ENCODE measurements around the gene NKAIN4.

The NKAIN4 gene

GRCh38 chr20:63287697-63288580, 33.7 kb upstream of the NKAIN4 start:
- no peak for DNase-seq

GRCh38 chr20:63286781-63287696, 32.8 kb upstream of the NKAIN4 start:
- DNase-seq = no peak

GRCh38 chr20:63285636-63286615, 31.7 kb upstream of the NKAIN4 start:
- DNase-seq = no peak

GRCh38 chr20:63284981-63285524, 30.8 kb upstream of the NKAIN4 start:
- DNase-seq = no peak

DNA sequence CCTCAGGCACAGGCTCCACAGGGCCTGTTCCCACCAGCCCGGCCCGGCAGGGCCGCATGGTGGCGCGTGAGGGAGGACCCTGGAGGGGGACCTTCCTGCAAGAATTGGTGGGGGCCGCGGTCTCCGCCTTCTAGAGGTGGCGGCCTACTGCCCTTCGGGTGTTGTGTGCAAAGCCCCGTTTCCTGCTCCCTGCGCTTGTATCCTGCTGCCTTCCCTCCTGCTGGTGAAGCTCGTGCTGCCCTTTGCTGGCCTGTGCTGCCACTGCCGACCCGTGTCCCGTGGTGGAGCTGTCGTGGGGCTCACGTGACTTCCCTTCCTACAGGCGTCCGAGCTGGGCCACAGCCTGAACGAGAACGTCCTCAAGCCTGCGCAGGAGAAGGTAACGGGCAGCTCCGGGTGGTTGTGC, 30.3 kb upstream of the NKAIN4 start:
- DNase-seq = no peak

- no peak for DNase-seq
These were observed 29.8 kb upstream of the NKAIN4 start for GRCh38 chr20:63284083-63284440.

DNA sequence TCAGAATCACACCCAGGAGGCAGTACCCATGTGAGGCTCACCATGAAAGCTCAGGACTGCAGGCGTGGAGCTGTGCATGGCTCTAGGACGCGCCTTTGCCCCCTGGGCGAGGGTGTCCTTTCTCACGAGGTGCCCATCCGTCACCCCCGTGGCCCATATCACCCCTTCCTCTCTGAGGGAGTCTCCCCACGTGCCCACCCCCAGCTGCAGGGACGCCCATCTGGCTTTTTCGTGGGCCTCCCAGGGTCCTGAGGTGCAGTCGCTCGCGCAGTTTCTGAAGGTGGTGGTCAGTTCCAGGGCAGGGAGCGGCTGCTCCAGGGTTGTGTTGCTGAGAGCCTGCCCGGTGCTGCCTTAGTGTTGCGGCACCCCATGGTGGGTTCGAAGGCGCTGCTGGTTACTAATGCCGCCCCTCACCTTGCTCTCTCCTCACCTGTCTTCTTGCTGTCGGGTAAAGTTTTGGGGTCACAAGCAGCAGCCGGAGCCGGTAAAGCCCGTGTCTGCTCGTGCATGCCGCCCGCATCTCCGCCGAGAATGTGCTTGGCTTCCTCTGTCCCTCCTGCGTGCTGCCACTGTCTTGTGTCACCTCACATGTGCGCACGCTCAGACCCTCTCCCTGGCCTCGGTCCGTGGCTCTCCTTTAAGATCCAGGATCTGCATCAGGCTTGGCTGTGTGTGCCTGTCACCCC, 29.3 kb upstream of the NKAIN4 start:
- no peak for DNase-seq

DNA sequence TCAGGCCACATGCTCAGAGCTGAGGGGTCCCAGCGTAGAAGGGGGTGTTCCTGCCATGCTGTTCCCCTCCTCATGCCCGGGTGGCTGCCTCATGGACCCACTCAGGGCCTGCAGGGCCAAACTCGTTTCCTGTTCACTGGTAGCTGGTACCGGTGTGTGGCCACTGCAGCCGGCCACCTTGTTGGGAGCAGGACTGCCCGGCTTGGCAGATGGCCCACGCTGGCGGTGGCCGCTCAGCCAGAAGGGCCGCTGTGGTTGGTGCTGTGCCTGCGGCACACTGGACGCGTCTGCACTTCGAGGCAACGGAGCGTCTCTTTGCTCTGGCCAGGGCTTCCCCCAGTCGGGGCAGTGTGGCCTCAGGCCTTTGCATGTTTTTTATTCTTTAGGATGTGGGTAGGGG, 28.7 kb upstream of the NKAIN4 start:
- no peak for DNase-seq

- DNase-seq = no peak
These were observed 27.7 kb upstream of the NKAIN4 start for GRCh38 chr20:63281742-63282665.

DNA sequence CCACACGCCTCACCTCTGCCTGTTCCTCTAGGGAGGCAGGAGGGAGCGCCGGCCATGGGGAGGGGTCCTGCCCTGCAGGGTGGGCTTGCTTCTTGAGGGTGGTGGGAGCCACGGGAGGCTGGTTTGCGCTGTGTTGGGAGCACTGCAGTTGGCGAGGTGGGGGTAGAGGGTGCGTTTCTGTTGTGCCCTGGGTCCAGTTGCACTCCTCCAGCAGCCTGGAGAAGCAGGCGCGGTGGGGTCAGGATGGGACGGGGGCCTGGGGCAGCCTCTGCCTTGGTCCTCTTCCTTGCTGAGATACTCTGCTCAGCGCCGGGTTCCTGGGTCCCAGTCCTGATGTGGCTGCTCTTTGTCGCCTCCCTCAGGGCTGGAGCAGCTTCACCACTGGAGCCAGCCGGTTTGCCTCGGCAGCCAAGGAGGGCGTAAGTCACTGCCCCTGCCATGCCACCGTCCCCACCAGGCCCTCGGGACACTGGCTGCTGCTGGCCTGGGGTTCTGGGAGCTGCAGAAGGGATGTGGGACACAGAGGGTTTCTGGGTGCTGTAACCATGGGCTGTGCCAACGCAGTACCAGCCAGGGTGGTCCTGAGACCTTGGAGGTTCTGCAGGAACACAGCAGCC, 26.8 kb upstream of the NKAIN4 start:
- no peak for DNase-seq

- DNase-seq = no peak
These were observed 26.1 kb upstream of the NKAIN4 start for GRCh38 chr20:63280371-63280770.

DNA sequence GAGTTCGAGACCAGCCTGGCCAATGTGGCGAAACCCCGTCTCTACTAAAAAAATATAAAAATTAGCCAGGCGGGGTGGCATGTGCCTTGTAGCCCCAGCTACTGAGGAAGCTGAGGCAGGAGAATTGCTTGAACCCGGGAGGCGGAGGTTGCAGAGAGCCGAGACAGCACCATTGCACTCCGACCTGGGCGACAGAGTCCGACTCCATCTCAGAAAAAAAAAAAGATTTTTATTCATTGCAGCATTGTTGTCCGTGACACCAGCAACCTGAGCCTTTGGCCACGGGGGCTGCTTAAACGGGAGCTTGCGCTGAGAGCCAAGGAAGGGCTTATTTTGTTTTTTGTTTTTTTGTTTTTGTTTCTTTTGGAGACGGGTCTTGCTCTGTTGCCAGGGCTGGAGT, 25.7 kb upstream of the NKAIN4 start:
- DNase-seq = no peak

DNA sequence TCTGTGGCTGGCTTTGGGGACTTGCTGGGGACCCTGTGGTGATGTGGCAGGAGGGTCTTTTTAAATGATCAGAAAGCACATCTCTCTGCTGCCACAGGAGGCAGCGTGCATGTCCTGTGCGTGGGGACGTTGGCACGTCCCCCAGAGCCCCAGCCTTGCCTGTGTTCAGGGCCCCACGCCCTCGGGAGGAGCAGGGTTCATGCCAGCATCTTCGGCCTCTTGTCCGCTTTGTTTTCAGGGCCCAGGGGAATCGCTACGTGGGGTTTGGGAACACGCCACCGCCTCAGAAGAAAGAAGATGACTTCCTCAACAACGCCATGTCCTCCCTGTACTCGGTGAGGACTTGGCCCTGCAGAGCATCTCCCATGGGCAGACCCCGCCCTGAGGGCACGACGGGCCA, 24.4 kb upstream of the NKAIN4 start:
- no peak for DNase-seq

DNA sequence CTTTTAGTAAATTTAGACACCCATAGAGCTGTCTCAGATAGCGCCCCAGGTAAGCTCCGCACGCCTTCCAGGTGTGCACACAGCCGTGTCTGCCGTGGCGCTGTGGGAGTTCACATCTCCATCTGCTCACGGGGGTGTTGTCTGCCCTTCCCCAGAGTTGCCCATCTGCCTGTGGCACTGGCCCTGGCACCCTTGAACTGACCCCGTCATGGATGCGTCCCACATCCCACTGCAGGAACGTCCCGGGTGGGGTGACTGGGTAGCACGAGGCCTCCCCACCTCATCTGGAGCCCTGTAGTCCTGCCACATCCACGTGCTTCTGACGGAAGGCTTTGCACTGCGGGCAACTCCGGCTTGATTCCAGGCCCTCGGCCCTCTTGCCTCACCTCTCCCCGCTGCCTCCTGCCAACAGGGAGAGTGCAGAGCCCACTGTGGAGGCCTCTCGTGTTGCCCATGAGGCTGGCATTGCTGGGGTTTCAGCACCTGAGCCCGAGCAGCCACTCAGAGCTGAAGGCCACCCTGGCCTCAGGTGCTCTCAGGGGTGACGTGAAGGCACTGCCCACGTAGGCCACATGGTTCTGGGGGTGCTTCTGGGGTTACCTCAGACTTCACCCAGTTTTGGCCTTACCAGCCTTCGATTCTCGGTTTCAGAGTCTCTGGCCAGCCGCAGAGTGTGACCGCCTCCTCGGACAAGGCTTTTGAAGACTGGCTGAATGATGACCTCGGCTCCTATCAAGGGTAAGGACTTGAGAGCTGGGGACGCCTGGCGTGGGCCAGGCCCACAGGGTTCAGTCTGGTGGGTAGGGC, 23.4 kb upstream of the NKAIN4 start:
- DNase-seq = no peak

DNA sequence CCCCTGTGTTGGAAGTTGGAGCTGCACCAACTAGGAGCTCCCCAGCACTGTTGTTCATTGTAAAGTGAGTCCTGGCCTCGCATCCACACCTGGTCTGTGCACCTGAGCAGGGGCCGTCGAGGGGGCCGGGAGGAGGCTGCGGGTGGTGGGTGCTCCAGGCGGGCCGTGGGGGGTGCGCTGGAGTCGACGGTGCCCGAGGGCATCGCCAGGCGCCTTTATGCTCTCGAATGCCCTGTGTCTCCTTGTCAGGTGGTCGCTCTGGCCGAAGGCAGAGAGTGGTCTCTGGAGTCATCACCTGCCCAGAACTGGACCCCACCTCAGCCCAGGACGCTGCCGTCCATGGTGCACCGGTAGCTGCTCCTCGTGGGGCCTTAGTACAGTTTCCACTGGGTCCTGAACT, 22.7 kb upstream of the NKAIN4 start:
- no peak for DNase-seq

GRCh38 chr20:63275825-63276224, 21.6 kb upstream of the NKAIN4 start:
- no peak for DNase-seq

GRCh38 chr20:63274381-63275228, 20.3 kb upstream of the NKAIN4 start:
- no peak for DNase-seq

- DNase-seq = no peak
These were observed 19.5 kb upstream of the NKAIN4 start for GRCh38 chr20:63273635-63274380.
